WERI-Rb-1 (cell line): ENCODE data around the gene PABPN1L.

Experiments
- DNase-seq: peaks from one replicate; pipeline ENCODE4 v3.0.0-alpha.2; 2020
- H3K27ac ChIP-seq: fragments of 250-450 bp; sonication (Bioruptor Pico); 2 replicates; pipeline ENCODE4 v1.5.1; 2020; ENCODE audit warnings: mild to moderate bottlenecking, moderate library complexity
- H3K27me3 ChIP-seq: fragments of 250-450 bp; sonication (Bioruptor Pico); 2 replicates; pipeline ENCODE4 v1.5.1; 2021; ENCODE audit warnings: mild to moderate bottlenecking, low read depth, moderate library complexity; ENCODE audit not compliant: insufficient read depth, severe bottlenecking
- H3K36me3 ChIP-seq: fragments of 250-450 bp; sonication (Bioruptor Pico); 2 replicates; pipeline ENCODE4 v1.5.1; 2020; ENCODE audit warnings: mild to moderate bottlenecking, moderate library complexity
- H3K4me3 ChIP-seq: 2 replicates; pipeline ENCODE4 v1.5.1; 2011; ENCODE audit warnings: low read depth, mild to moderate bottlenecking, control low read depth, low read length
- H3K9me3 ChIP-seq: fragments of 250-450 bp; sonication (Bioruptor Pico); 2 replicates; pipeline ENCODE4 v1.5.1; 2021; ENCODE audit warnings: mild to moderate bottlenecking, moderate library complexity; ENCODE audit not compliant: severe bottlenecking
- CTCF ChIP-seq: IDR thresholded peaks from 2 replicates; pipeline ENCODE4 v1.5.1; 2011; ENCODE audit warnings: low read depth, mild to moderate bottlenecking, control low read depth, inconsistent platforms, low read length

Gene PABPN1L

GRCh38 chr16:88908307-88908706, 41.8 kb upstream of the PABPN1L start:
- DNase-seq: no peak
- Histone ChIP-seq H3K9me3 (no peaks in the 10 kb centered on the region), H3K4me3 (no peak overlapping the region), H3K27ac (no peak overlapping the region), H3K36me3 (no peaks in the 10 kb centered on the region), H3K27me3 (no peaks in the 10 kb centered on the region)
- no peak for TF ChIP-seq CTCF

- TF ChIP-seq CTCF: no peak
- no peak overlapping the region for H3K27ac ChIP-seq
- DNase-seq: no peak
- no peaks in the 10 kb centered on the region for H3K36me3 ChIP-seq
- H3K27me3 ChIP-seq: no peaks in the 10 kb centered on the region
- no peaks in the 10 kb centered on the region for H3K9me3 ChIP-seq
- no peak overlapping the region for H3K4me3 ChIP-seq
Measured at GRCh38 chr16:88907768-88908167, 41.3 kb upstream of the PABPN1L start.

GRCh38 chr16:88906535-88907105, 40.2 kb upstream of the PABPN1L start:
- Histone ChIP-seq H3K27ac (no peak overlapping the region), H3K9me3 (no peaks in the 10 kb centered on the region), H3K36me3 (no peaks in the 10 kb centered on the region), H3K4me3 (no peak overlapping the region), H3K27me3 (no peaks in the 10 kb centered on the region)
- no peak for TF ChIP-seq CTCF
- DNase-seq: no peak

- no peaks in the 10 kb centered on the region for H3K36me3 ChIP-seq
- no peak for TF ChIP-seq CTCF
- no peaks in the 10 kb centered on the region for H3K27me3 ChIP-seq
- H3K4me3 ChIP-seq: no peak overlapping the region
- H3K9me3 ChIP-seq: no peaks in the 10 kb centered on the region
- DNase-seq: no peak
- no peak overlapping the region for H3K27ac ChIP-seq
Measured at GRCh38 chr16:88906020-88906419, 39.6 kb upstream of the PABPN1L start.

GRCh38 chr16:88905563-88905962, 39.1 kb upstream of the PABPN1L start:
- no peaks in the 10 kb centered on the region for H3K27me3 ChIP-seq
- no peak for DNase-seq
- no peaks in the 10 kb centered on the region for H3K9me3 ChIP-seq
- no peak for TF ChIP-seq CTCF
- H3K36me3 ChIP-seq: no peaks in the 10 kb centered on the region
- no peak overlapping the region for H3K4me3 ChIP-seq
- H3K27ac ChIP-seq: no peak overlapping the region

- H3K27me3 ChIP-seq: no peaks in the 10 kb centered on the region
- no peak for TF ChIP-seq CTCF
Measured at GRCh38 chr16:88904676-88905365, 38.4 kb upstream of the PABPN1L start.

More at GRCh38 chr16:88904676-88905365, 38.4 kb upstream of the PABPN1L start:
- no peak overlapping the region for H3K27ac ChIP-seq
- DNase-seq: no peak
- H3K4me3 ChIP-seq: no peak overlapping the region
- H3K36me3 ChIP-seq: no peaks in the 10 kb centered on the region
- no peaks in the 10 kb centered on the region for H3K9me3 ChIP-seq
